GM18870 (cell line): ENCODE data around the gene APOC3.

Experiments
- ATAC-seq: cut with Tn5 transposase; IDR thresholded peaks from one replicate; pipeline ENCODE4 v1.9.1; 2021; ENCODE audit warnings: moderate library complexity; ENCODE audit not compliant: unreplicated experiment

APOC3 gene

GRCh38 chr11:116873381-116873780, 43.7 kb downstream of the APOC3 start:
- ATAC-seq = no peak

- ATAC-seq = no peak
Measured at GRCh38 chr11:116874251-116874650, 44.5 kb downstream of the APOC3 start.

- no peak for ATAC-seq
Measured at GRCh38 chr11:116875194-116875593, 45.5 kb downstream of the APOC3 start.

- ATAC-seq = no peak
Measured at GRCh38 chr11:116876656-116877055, 46.9 kb downstream of the APOC3 start.

GRCh38 chr11:116879800-116880625, 50.3 kb downstream of the APOC3 start:
- no peak for ATAC-seq

- no peak for ATAC-seq
Measured at GRCh38 chr11:116881143-116881542, 51.4 kb downstream of the APOC3 start.

GRCh38 chr11:116882386-116882785, 52.7 kb downstream of the APOC3 start:
- no peak for ATAC-seq
